Loucy (cell line): Measurements from ENCODE around the gene VSTM2B.
"Not testable (repeated sequence)": the region's sequence is repeated elsewhere in the genome, so short reads cannot be mapped to it uniquely, and the experiment has no call there.

Source experiments
- H2AFZ ChIP-seq: fragments of 200-600 bp; sonication (generic); 2 replicates; pipeline ENCODE4 v1.6.0; 2016; ENCODE audit warnings: antibody characterized with exemption, mild to moderate bottlenecking, low read length, moderate library complexity
- H3F3A ChIP-seq: fragments of 200-600 bp; 2 replicates; pipeline ENCODE4 v1.6.0; 2016; ENCODE audit warnings: antibody characterized with exemption, low read depth, mild to moderate bottlenecking
- H3K27me3 ChIP-seq: fragments of 200-600 bp; sonication (generic); 2 replicates; pipeline ENCODE4 v1.6.1; 2014; ENCODE audit warnings: low read length, mild to moderate bottlenecking; ENCODE audit not compliant: insufficient read depth, poor library complexity, severe bottlenecking
- H3K36me3 ChIP-seq: fragments of 200-600 bp; sonication (generic); 2 replicates; pipeline ENCODE4 v1.6.1; 2016; ENCODE audit warnings: low read length; ENCODE audit not compliant: insufficient read depth
- H3K4me1 ChIP-seq: fragments of 200-600 bp; sonication (generic); 2 replicates; pipeline ENCODE4 v1.5.1; 2014; ENCODE audit warnings: low read length, mild to moderate bottlenecking; ENCODE audit not compliant: insufficient read depth, poor library complexity, severe bottlenecking
- H3K4me2 ChIP-seq: fragments of 200-600 bp; sonication (generic); 2 replicates; pipeline ENCODE4 v1.6.0; 2014; ENCODE audit warnings: antibody characterized with exemption, low read length, low read depth, mild to moderate bottlenecking; ENCODE audit not compliant: poor library complexity, severe bottlenecking
- H3K4me3 ChIP-seq: fragments of 200-600 bp; sonication (generic); 2 replicates; pipeline ENCODE4 v1.5.1; 2014; ENCODE audit warnings: low read length, mild to moderate bottlenecking, mixed read lengths; ENCODE audit not compliant: poor library complexity, severe bottlenecking
- H3K79me2 ChIP-seq: fragments of 200-600 bp; sonication (generic); 2 replicates; pipeline ENCODE4 v1.6.1; 2014; ENCODE audit warnings: low read length; ENCODE audit not compliant: insufficient read depth
- H3K9ac ChIP-seq: fragments of 200-600 bp; sonication (generic); 2 replicates; pipeline ENCODE4 v1.6.0; 2014; ENCODE audit warnings: mild to moderate bottlenecking, low read depth, low read length, moderate library complexity; ENCODE audit not compliant: poor library complexity, severe bottlenecking
- H3K9me2 ChIP-seq: fragments of 200-600 bp; sonication (generic); replicated peaks from 2 replicates; pipeline ENCODE4 v1.6.1; 2016; ENCODE audit warnings: low read depth, low read length, mixed read lengths
- H3K9me3 ChIP-seq: fragments of 200-600 bp; sonication (generic); 2 replicates; pipeline ENCODE4 v1.6.1; 2014; ENCODE audit warnings: mild to moderate bottlenecking, antibody characterized with exemption, low read length, low read depth; ENCODE audit not compliant: insufficient read depth
- H4K20me1 ChIP-seq: fragments of 200-600 bp; sonication (generic); 2 replicates; pipeline ENCODE4 v1.6.0; 2014; ENCODE audit warnings: antibody characterized with exemption, low read length, mild to moderate bottlenecking; ENCODE audit not compliant: insufficient read depth, poor library complexity, severe bottlenecking
- EZH2phosphoT487 ChIP-seq: fragments of 200-600 bp; IDR thresholded peaks from 2 replicates; pipeline ENCODE4 v1.6.1; 2018; ENCODE audit warnings: antibody characterized with exemption, mild to moderate bottlenecking, moderate library complexity, borderline replicate concordance
- TF ChIP-seq, protein P1 (sequence below): fragments of 200-600 bp; sonication (generic); conservative IDR thresholded peaks from 2 replicates; pipeline ENCODE4 v1.5.1; 2014; ENCODE audit warnings: mild to moderate bottlenecking, antibody characterized with exemption, low read length

VSTM2B gene

DNA sequence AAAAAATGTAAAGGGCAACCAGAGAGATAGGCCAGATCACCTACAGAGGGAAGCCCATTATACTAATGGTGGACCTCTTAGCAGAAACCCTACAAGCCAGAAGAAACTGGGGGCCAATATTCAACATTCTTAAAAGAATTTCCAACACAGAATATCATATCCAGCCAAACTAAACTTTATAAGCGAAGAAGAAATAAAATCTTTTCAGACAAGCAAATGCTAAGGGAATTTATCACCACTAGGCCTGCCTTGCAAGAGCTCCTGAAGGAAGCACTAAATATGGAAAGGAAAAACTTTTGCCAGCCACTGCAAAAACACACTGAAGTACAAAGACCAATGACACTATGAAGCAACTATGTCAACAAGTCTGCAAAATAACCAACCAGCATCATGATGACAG, 28.4 kb downstream of the VSTM2B start:
- Histone ChIP-seq H3K9me3 (peaks cover 18% of the 10 kb centered on the region; the same call in 1 of the 2 replicates), H4K20me1 (no peaks in the 10 kb centered on the region), H3K4me3 (no peak overlapping the region), H3K79me2 (no peaks in the 10 kb centered on the region), H3K4me1 (no peaks in the 10 kb centered on the region), H3K27me3 (no peaks in the 10 kb centered on the region), H2AFZ (no peak overlapping the region), H3K9ac (no peak overlapping the region), H3F3A (no peaks in the 10 kb centered on the region), H3K36me3 (no peaks in the 10 kb centered on the region), H3K9me2 (no peaks in the 10 kb centered on the region), H3K4me2 (no peak overlapping the region)
- TF ChIP-seq EZH2phosphoT487: no peak
- TF ChIP-seq, protein P1, sequence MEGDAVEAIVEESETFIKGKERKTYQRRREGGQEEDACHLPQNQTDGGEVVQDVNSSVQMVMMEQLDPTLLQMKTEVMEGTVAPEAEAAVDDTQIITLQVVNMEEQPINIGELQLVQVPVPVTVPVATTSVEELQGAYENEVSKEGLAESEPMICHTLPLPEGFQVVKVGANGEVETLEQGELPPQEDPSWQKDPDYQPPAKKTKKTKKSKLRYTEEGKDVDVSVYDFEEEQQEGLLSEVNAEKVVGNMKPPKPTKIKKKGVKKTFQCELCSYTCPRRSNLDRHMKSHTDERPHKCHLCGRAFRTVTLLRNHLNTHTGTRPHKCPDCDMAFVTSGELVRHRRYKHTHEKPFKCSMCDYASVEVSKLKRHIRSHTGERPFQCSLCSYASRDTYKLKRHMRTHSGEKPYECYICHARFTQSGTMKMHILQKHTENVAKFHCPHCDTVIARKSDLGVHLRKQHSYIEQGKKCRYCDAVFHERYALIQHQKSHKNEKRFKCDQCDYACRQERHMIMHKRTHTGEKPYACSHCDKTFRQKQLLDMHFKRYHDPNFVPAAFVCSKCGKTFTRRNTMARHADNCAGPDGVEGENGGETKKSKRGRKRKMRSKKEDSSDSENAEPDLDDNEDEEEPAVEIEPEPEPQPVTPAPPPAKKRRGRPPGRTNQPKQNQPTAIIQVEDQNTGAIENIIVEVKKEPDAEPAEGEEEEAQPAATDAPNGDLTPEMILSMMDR: no peak

DNA sequence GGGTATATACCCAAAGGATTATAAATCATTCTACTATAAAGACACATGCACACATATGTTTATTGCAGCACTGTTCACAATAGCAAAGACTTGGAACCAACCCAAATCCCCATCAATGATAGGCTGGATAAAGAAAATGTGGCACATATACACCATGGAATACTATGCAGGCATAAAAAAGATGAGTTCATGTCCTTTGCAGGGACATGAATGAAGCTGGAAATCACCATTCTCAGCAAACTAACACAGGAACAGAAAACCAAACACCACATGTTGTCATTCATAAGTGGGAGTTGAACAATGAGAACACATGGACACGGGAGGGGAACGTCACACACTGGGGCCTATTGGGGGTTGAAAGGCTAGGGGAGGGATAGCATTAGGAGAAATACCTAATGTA, 33.3 kb downstream of the VSTM2B start:
- not testable (repeated sequence) for H3K4me2 ChIP-seq, H3K9me2 ChIP-seq, H3K9me3 ChIP-seq, H4K20me1 ChIP-seq, H3K4me3 ChIP-seq, H3K4me1 ChIP-seq, H2AFZ ChIP-seq, H3K79me2 ChIP-seq, H3K36me3 ChIP-seq, H3K27me3 ChIP-seq, H3K9ac ChIP-seq, H3F3A ChIP-seq

GRCh38 chr19:29559743-29560142, 33.9 kb downstream of the VSTM2B start:
- no peaks in the 10 kb centered on the region for H3F3A ChIP-seq
- no peak overlapping the region for H3K4me2 ChIP-seq
- no peaks in the 10 kb centered on the region for H4K20me1 ChIP-seq
- H3K79me2 ChIP-seq: no peaks in the 10 kb centered on the region
- no peaks in the 10 kb centered on the region for H3K36me3 ChIP-seq
- no peaks in the 10 kb centered on the region for H3K27me3 ChIP-seq
- H3K9me2 ChIP-seq: no peaks in the 10 kb centered on the region
- H3K9ac ChIP-seq: no peak overlapping the region
- H3K4me3 ChIP-seq: no peak overlapping the region
- no peaks in the 10 kb centered on the region for H3K4me1 ChIP-seq
- TF ChIP-seq, protein P1: no peak
- TF ChIP-seq EZH2phosphoT487: no peak
- H3K9me3 ChIP-seq: no peaks in the 10 kb centered on the region; the same call in 1 of the 2 replicates
- H2AFZ ChIP-seq: no peak overlapping the region

- no peaks in the 10 kb centered on the region for H3K4me1 ChIP-seq
- H3K4me2 ChIP-seq: no peak overlapping the region
- H3K9me3 ChIP-seq: no peaks in the 10 kb centered on the region; the same call in 1 of the 2 replicates
- no peaks in the 10 kb centered on the region for H3K36me3 ChIP-seq
- no peak overlapping the region for H3K9ac ChIP-seq
- no peak overlapping the region for H3K4me3 ChIP-seq
- no peaks in the 10 kb centered on the region for H3K9me2 ChIP-seq
- no peak overlapping the region for H2AFZ ChIP-seq
- H3F3A ChIP-seq: no peaks in the 10 kb centered on the region
- no peak for TF ChIP-seq EZH2phosphoT487
- TF ChIP-seq, protein P1: no peak
- no peaks in the 10 kb centered on the region for H3K27me3 ChIP-seq
- H4K20me1 ChIP-seq: no peaks in the 10 kb centered on the region
- no peaks in the 10 kb centered on the region for H3K79me2 ChIP-seq
Observed at GRCh38 chr19:29560313-29561075, 34.7 kb downstream of the VSTM2B start.
